Liver (tissue), 9 donors: ENCODE measurements around the gene IQGAP2. TPM values are rescaled to one million over a fixed set of nuclear protein-coding genes. Genes with fewer than 3 reads are reported as not detected.

Experiments
- DNase-seq: peaks from one replicate; pipeline ENCODE4 v3.0.0-alpha.2; 2017; ENCODE audit warnings: low spot score
- H3K27ac ChIP-seq, 2 donors: one replicate each; pipeline ENCODE4 v1.7.0; 2013; ENCODE audit warnings: inconsistent platforms in 2 of 2, low read length in 2 of 2, control low read depth in 1 of 2, low read depth in 1 of 2, mild to moderate bottlenecking in 1 of 2
- H3K27me3 ChIP-seq, 4 donors: one replicate each; pipeline versions ENCODE4 v1.6.1 to v1.7.0; 2013; ENCODE audit warnings: low read length in 3 of 4, inconsistent platforms in 1 of 4, mild to moderate bottlenecking in 1 of 4, moderate library complexity in 1 of 4; ENCODE audit not compliant: control insufficient read depth in 4 of 4, insufficient read depth in 4 of 4
- H3K36me3 ChIP-seq, 4 donors: one replicate each; pipeline versions ENCODE4 v1.6.1 to v1.7.0; 2013; ENCODE audit warnings: low read length in 3 of 4, mild to moderate bottlenecking in 3 of 4, low read depth in 1 of 4, moderate library complexity in 1 of 4; ENCODE audit not compliant: control insufficient read depth in 4 of 4, insufficient read depth in 3 of 4
- H3K4me1 ChIP-seq, 4 donors: one replicate each; pipeline versions ENCODE4 v1.6.1 to v1.7.0; 2013; ENCODE audit warnings: low read length in 3 of 4, mild to moderate bottlenecking in 3 of 4, moderate library complexity in 1 of 4; ENCODE audit not compliant: control insufficient read depth in 4 of 4, insufficient read depth in 4 of 4
- H3K4me3 ChIP-seq, 3 donors: one replicate each; pipeline versions ENCODE4 v1.6.1 to v1.7.0; 2013; ENCODE audit warnings: low read length in 3 of 3, control low read depth in 1 of 3, low read depth in 1 of 3, mild to moderate bottlenecking in 1 of 3
- H3K9ac ChIP-seq, 2 donors: one replicate each; pipeline ENCODE4 v1.7.0; 2013; ENCODE audit warnings: low read length in 2 of 2, mild to moderate bottlenecking in 2 of 2, moderate library complexity in 2 of 2, control low read depth in 1 of 2, low read depth in 1 of 2
- H3K9me3 ChIP-seq, 4 donors: one replicate each; pipeline versions ENCODE4 v1.6.1 to v1.7.0; 2013; ENCODE audit warnings: low read length in 3 of 4; ENCODE audit not compliant: control insufficient read depth in 4 of 4
- ATF3 ChIP-seq: IDR thresholded peaks from 2 replicates; pipeline ENCODE4 v1.6.1; 2016; ENCODE audit warnings: antibody characterized with exemption
- FOXA1 ChIP-seq: IDR thresholded peaks from 2 replicates; pipeline ENCODE4 v1.6.1; 2016; ENCODE audit warnings: antibody characterized with exemption
- FOXA2 ChIP-seq: IDR thresholded peaks from 2 replicates; pipeline ENCODE4 v1.6.1; 2016; ENCODE audit warnings: antibody characterized with exemption
- GABPA ChIP-seq, 2 donors: IDR thresholded peaks in 1 of 2; conservative IDR thresholded peaks in 1 of 2; 2 replicates each; pipeline ENCODE4 v1.6.1; 2016; ENCODE audit warnings: antibody characterized with exemption in 2 of 2, mild to moderate bottlenecking in 1 of 2, moderate library complexity in 1 of 2
- HNF4A ChIP-seq, 2 donors: conservative IDR thresholded peaks; 2 replicates each; pipeline ENCODE4 v1.6.1; 2016; ENCODE audit warnings: antibody characterized with exemption in 2 of 2, mild to moderate bottlenecking in 2 of 2
- HNF4G ChIP-seq: IDR thresholded peaks from 2 replicates; pipeline ENCODE4 v1.6.1; 2016; ENCODE audit warnings: antibody characterized with exemption
- JUND ChIP-seq, 2 donors: IDR thresholded peaks; 2 replicates each; pipeline ENCODE4 v1.6.1; 2016; ENCODE audit warnings: antibody characterized with exemption in 2 of 2
- NR2F2 ChIP-seq: IDR thresholded peaks from 2 replicates; pipeline ENCODE4 v1.6.1; 2016; ENCODE audit warnings: antibody characterized with exemption
- RAD21 ChIP-seq, 2 donors: IDR thresholded peaks; 2 replicates each; pipeline ENCODE4 v1.6.1; 2016; ENCODE audit warnings: antibody characterized with exemption in 2 of 2, mild to moderate bottlenecking in 2 of 2
- RXRA ChIP-seq, 2 donors: IDR thresholded peaks; 2 replicates each; pipeline ENCODE4 v1.6.1; 2017 to 2018; ENCODE audit warnings: antibody characterized with exemption in 2 of 2, mild to moderate bottlenecking in 1 of 2
- SP1 ChIP-seq: IDR thresholded peaks from 2 replicates; pipeline ENCODE4 v1.6.1; 2018; ENCODE audit warnings: antibody characterized with exemption, mild to moderate bottlenecking
- TAF1 ChIP-seq: conservative IDR thresholded peaks from 2 replicates; pipeline ENCODE4 v1.6.1; 2016; ENCODE audit warnings: antibody characterized with exemption, mild to moderate bottlenecking
- ZBTB33 ChIP-seq: IDR thresholded peaks from 2 replicates; pipeline ENCODE4 v1.6.1; 2016; ENCODE audit warnings: antibody characterized with exemption
- WGBS: extraction: QIAGEN DNeasy Blood & Tissue Kit; methylation state at CpG from one replicate; pipeline ENCODE4 v1.1.7; 2013; 5-methylcytosine and 5-hydroxymethylcytosine counted together
- polyA plus RNA-seq, 2 donors: library from polyadenylated mRNA; stranded (reverse) in 1 of 2; unstranded in 1 of 2; fragments of 200-250 nt in 1 of 2; fragments of >200 nt in 1 of 2; fragmentation: Nextera tagmentation in 1 of 2; extraction: Ambion mirVana in 1 of 2; gene quantifications; one replicate each; pipeline versions ENCODE4 v1.2.1 to v1.2.3, GENCODE V29; 2013 to 2015
- total RNA-seq, 2 donors: library from RNA; depleted of rRNA; stranded (reverse); fragments of >200 nt; gene quantifications; one replicate each; pipeline ENCODE4 v1.2.3, GENCODE V29; 2014
- TF ChIP-seq, protein P1 (sequence below): IDR thresholded peaks from 2 replicates; pipeline ENCODE4 v1.6.1; 2016; ENCODE audit warnings: antibody characterized with exemption, mild to moderate bottlenecking
- TF ChIP-seq, protein P2 (sequence below): fragments of 150-350 bp; IDR thresholded peaks from 2 replicates; pipeline ENCODE4 v1.5.1; 2017; ENCODE audit warnings: improper control_type of control experiment, low read depth, low read length; ENCODE audit not compliant: missing input control
- donor health status: healthy.
- donor health status: healthy.
- donor health status: healthy.
- donor health status: healthy.
- donor health status: healthy.

The IQGAP2 gene
- total and polyA plus RNA-seq, 4 donors, result 41.5 to 205 (median 102) TPM

DNA sequence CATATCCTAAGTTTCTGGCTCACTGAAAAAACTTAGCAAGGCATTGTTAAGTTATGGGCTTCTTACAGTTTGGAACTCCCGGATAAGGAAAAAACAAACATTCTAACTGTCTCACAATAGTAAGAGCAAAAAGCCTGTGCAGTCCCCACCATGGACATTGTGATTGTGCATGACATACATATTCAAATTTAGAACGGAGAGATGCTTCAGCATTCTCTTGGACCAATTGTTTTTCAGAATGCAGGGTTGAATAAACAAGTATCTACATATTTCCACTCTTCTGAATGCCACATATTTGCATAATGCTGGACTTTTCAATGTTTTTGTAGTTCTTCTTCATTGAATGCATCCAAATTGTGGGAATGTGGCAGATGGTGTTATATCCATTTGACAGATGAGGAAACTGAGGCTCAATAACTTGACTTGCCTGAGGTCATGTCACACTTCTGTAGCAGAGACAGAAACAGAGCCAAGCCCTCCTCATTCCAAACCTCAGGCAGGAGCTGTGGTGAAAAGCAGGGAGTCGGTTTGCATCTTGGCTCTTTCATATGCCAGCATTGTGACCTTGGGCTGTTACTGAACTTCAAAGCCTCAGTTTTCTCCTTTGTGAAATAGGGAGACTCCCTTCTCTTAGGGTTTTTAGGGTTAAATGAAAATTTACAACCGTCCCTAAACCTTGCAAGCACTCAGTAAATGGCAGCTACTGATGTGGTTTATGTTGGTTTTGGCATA, 95.1 kb downstream of the IQGAP2 start:
- WGBS, result 65% methylated on average over 4 of the region's 4 CpGs
- Histone ChIP-seq H3K9me3 (no peaks in the 10 kb centered on the region), H3K4me1 (peaks cover 6 to 30% (median 23%) of the 10 kb centered on the region in 4 donors), H3K36me3 (no peaks in the 10 kb centered on the region), H3K9ac (no peak overlapping the region), H3K27me3 (no peaks in the 10 kb centered on the region), H3K27ac (no peak overlapping the region), H3K4me3 (no peak overlapping the region)
- no peak for DNase-seq
- no peak for TF ChIP-seq JUND (IDR thresholded peaks at IDR 0.05)
- TF ChIP-seq SP1, result no peak
- no peak for TF ChIP-seq GABPA (IDR thresholded peaks at IDR 0.05 in 1 of 2, conservative IDR thresholded peaks at IDR 0.05 in 1 of 2)
- TF ChIP-seq FOXA1, result no peak
- TF ChIP-seq FOXA2, result no peak
- no peak for TF ChIP-seq TAF1
- no peak for TF ChIP-seq RAD21 (IDR thresholded peaks at IDR 0.05)

- Histone ChIP-seq H3K27ac (no peak overlapping the region), H3K27me3 (no peaks in the 10 kb centered on the region), H3K9ac (no peak overlapping the region), H3K4me3 (no peak overlapping the region), H3K9me3 (no peaks in the 10 kb centered on the region), H3K36me3 (no peaks in the 10 kb centered on the region), H3K4me1 (peaks cover 7 to 28% (median 19%) of the 10 kb centered on the region in 4 donors)
- 94% methylated on average over 2 of the region's 2 CpGs for WGBS
- TF ChIP-seq TAF1 (no peak), ZBTB33 (no peak), HNF4G (no peak)
- no peak for DNase-seq
Measured at GRCh38 chr5:76499507-76500161, 96.5 kb downstream of the IQGAP2 start.

DNA sequence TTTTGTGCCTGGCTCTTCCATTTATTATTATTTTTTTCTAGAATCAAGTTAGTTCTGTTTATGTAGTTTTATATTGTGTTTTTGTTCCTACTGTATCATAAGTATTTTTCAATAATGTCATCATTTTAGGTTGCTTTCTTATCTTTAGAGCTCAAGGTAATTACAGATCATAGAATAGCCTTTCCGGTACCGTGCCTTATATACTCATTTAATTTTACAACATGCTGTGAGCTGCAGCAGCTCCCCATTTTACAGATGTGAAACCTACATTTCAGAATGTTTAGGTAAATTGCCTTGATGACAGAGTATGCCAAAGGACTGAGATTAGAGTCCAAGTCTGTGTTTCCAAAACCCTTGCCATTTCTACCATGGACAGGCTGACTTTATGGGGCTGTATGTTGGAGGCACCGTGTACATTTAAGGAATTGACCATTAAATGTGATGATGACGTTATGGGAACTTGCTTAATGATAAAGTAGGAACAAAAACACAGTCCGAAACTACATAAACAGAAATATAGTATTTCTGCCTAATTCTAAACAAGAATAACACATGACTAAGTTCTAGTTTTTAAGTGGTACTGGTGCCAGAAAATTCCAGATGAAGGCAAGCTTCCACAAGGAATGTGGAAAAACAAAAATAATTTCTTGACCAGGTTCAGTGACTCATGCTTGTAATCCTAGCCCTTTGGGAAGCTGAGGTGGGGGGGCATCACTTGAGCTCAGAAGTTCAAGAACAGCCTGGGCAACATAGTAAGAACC, 97.7 kb downstream of the IQGAP2 start:
- Histone ChIP-seq H3K9me3 (no peaks in the 10 kb centered on the region), H3K4me1 (peaks cover 8 to 28% (median 15%) of the 10 kb centered on the region in 4 donors), H3K27ac (no peak overlapping the region), H3K9ac (no peak overlapping the region), H3K36me3 (no peaks in the 10 kb centered on the region), H3K27me3 (no peaks in the 10 kb centered on the region), H3K4me3 (no peak overlapping the region)
- 83% methylated on average over 5 of the region's 5 CpGs for WGBS
- DNase-seq, result no peak
- TF ChIP-seq NR2F2 (no peak), HNF4A (conservative IDR thresholded peaks at IDR 0.05) (no peak), RXRA (IDR thresholded peaks at IDR 0.05) (no peak), HNF4G (no peak), FOXA1 (no peak), GABPA (IDR thresholded peaks at IDR 0.05 in 1 of 2, conservative IDR thresholded peaks at IDR 0.05 in 1 of 2) (no peak), ATF3 (no peak), SP1 (no peak), TAF1 (no peak), RAD21 (IDR thresholded peaks at IDR 0.05) (no peak)
- TF ChIP-seq, protein P1, sequence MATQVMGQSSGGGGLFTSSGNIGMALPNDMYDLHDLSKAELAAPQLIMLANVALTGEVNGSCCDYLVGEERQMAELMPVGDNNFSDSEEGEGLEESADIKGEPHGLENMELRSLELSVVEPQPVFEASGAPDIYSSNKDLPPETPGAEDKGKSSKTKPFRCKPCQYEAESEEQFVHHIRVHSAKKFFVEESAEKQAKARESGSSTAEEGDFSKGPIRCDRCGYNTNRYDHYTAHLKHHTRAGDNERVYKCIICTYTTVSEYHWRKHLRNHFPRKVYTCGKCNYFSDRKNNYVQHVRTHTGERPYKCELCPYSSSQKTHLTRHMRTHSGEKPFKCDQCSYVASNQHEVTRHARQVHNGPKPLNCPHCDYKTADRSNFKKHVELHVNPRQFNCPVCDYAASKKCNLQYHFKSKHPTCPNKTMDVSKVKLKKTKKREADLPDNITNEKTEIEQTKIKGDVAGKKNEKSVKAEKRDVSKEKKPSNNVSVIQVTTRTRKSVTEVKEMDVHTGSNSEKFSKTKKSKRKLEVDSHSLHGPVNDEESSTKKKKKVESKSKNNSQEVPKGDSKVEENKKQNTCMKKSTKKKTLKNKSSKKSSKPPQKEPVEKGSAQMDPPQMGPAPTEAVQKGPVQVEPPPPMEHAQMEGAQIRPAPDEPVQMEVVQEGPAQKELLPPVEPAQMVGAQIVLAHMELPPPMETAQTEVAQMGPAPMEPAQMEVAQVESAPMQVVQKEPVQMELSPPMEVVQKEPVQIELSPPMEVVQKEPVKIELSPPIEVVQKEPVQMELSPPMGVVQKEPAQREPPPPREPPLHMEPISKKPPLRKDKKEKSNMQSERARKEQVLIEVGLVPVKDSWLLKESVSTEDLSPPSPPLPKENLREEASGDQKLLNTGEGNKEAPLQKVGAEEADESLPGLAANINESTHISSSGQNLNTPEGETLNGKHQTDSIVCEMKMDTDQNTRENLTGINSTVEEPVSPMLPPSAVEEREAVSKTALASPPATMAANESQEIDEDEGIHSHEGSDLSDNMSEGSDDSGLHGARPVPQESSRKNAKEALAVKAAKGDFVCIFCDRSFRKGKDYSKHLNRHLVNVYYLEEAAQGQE, result no peak
- TF ChIP-seq, protein P2, sequence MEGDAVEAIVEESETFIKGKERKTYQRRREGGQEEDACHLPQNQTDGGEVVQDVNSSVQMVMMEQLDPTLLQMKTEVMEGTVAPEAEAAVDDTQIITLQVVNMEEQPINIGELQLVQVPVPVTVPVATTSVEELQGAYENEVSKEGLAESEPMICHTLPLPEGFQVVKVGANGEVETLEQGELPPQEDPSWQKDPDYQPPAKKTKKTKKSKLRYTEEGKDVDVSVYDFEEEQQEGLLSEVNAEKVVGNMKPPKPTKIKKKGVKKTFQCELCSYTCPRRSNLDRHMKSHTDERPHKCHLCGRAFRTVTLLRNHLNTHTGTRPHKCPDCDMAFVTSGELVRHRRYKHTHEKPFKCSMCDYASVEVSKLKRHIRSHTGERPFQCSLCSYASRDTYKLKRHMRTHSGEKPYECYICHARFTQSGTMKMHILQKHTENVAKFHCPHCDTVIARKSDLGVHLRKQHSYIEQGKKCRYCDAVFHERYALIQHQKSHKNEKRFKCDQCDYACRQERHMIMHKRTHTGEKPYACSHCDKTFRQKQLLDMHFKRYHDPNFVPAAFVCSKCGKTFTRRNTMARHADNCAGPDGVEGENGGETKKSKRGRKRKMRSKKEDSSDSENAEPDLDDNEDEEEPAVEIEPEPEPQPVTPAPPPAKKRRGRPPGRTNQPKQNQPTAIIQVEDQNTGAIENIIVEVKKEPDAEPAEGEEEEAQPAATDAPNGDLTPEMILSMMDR, result no peak
